OCI-LY1 (cell line): Measurements from ENCODE around the gene CHRNA4.

Source experiments
- H2AFZ ChIP-seq: fragments of 200-600 bp; sonication (generic), shearing (Covaris generic); 2 replicates; pipeline ENCODE4 v1.6.0; 2014; ENCODE audit warnings: antibody characterized with exemption, mild to moderate bottlenecking, low read length
- H3F3A ChIP-seq: fragments of 200-600 bp; sonication (generic), shearing (Covaris generic); 2 replicates; pipeline ENCODE4 v1.6.0; 2014; ENCODE audit warnings: mild to moderate bottlenecking, antibody characterized with exemption, low read length, moderate library complexity; ENCODE audit not compliant: insufficient read depth
- H3K27ac ChIP-seq: fragments of 200-600 bp; sonication (generic); 2 replicates; pipeline ENCODE4 v1.5.1; 2014; ENCODE audit warnings: low read length, mixed run types, mild to moderate bottlenecking, low read depth; ENCODE audit not compliant: poor library complexity, severe bottlenecking
- H3K27me3 ChIP-seq: fragments of 200-600 bp; sonication (generic); 2 replicates; pipeline ENCODE4 v1.6.0; 2014; ENCODE audit warnings: antibody characterized with exemption, mild to moderate bottlenecking, low read length, moderate library complexity; ENCODE audit not compliant: insufficient read depth
- H3K36me3 ChIP-seq: fragments of 200-600 bp; sonication (generic); 2 replicates; pipeline ENCODE4 v1.6.1; 2014; ENCODE audit warnings: mild to moderate bottlenecking, antibody characterized with exemption, low read length, moderate library complexity, mixed read lengths; ENCODE audit not compliant: insufficient read depth
- H3K4me1 ChIP-seq: fragments of 200-600 bp; sonication (generic); 2 replicates; pipeline ENCODE4 v1.5.1; 2014; ENCODE audit warnings: mild to moderate bottlenecking, low read length, moderate library complexity; ENCODE audit not compliant: insufficient read depth, severe bottlenecking
- H3K4me2 ChIP-seq: fragments of 200-600 bp; sonication (generic), shearing (Covaris generic); 2 replicates; pipeline ENCODE4 v1.6.1; 2014; ENCODE audit warnings: low read length
- H3K4me3 ChIP-seq: fragments of 200-600 bp; sonication (generic); 2 replicates; pipeline ENCODE4 v1.5.1; 2014; ENCODE audit warnings: low read length, low read depth, mild to moderate bottlenecking, mixed read lengths; ENCODE audit not compliant: poor library complexity, severe bottlenecking
- H3K79me2 ChIP-seq: fragments of 200-600 bp; shearing (Covaris generic); 2 replicates; pipeline ENCODE4 v1.6.1; 2016; ENCODE audit warnings: mixed run types, low read length, mixed read lengths; ENCODE audit not compliant: insufficient read depth
- H3K9ac ChIP-seq: fragments of 200-600 bp; sonication (generic), shearing (Covaris generic); 2 replicates; pipeline ENCODE4 v1.6.1; 2014; ENCODE audit warnings: mild to moderate bottlenecking, low read length, mixed read lengths
- H3K9me2 ChIP-seq: fragments of 200-600 bp; sonication (generic), shearing (Covaris generic); 2 replicates; pipeline ENCODE4 v1.6.1; 2014; ENCODE audit warnings: low read depth, mild to moderate bottlenecking, low read length, mixed read lengths
- H3K9me3 ChIP-seq: fragments of 200-600 bp; shearing (Covaris generic); 2 replicates; pipeline ENCODE4 v1.6.1; 2014; ENCODE audit warnings: low read length, mixed read lengths
- H4K20me1 ChIP-seq: fragments of 200-600 bp; sonication (generic), shearing (Covaris generic); 2 replicates; pipeline ENCODE4 v1.6.0; 2016; ENCODE audit warnings: mild to moderate bottlenecking, low read length; ENCODE audit not compliant: insufficient read depth
- EZH2 ChIP-seq: fragments of 200-600 bp; sonication (generic), shearing (Covaris generic); IDR thresholded peaks from 2 replicates; pipeline ENCODE4 v1.8.0; 2017; ENCODE audit warnings: borderline replicate concordance, mixed run types, mild to moderate bottlenecking, antibody characterized with exemption, low read length, moderate library complexity, mixed read lengths
- TF ChIP-seq, protein P1 (sequence below): fragments of 200-600 bp; sonication (generic), shearing (Covaris generic); IDR thresholded peaks from 2 replicates; pipeline ENCODE4 v1.5.1; 2017; ENCODE audit warnings: mild to moderate bottlenecking, antibody characterized with exemption, low read length, moderate library complexity, mixed read lengths

The CHRNA4 gene

DNA sequence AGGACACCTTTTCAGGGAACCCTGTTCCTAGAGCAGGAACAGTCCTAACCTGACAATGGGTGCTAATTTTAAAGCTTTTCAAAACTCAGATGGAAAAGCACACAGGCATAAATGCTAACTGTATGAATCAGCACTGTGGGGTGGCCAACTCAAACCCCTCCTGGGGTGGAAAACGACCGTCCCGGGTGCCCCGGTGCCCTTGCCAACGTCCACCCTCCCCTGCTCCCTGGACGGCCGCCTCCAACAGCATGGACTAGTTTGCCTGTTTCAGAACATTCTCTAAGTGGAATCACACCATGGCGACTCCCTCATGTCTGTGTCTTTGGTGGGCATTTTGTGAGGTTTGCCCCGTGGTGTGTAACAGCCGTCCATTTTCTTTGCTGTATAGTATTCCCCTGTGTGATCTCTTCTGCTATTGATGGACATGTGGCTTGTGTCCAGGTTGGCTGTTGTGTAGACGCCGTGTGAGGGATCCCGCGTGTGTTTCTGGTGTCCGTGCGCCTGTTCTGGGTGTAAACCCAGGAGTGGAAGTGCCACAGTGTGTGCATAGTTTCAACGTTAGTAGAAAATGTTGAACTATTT, 62.3 kb downstream of the CHRNA4 start:
- Histone ChIP-seq H3K4me3 (no peak overlapping the region), H3K4me2 (no peak overlapping the region), H3F3A (no peaks in the 10 kb centered on the region), H4K20me1 (no peaks in the 10 kb centered on the region), H3K27me3 (no peaks in the 10 kb centered on the region; the same call in 1 of the 2 replicates), H3K79me2 (no peaks in the 10 kb centered on the region), H3K4me1 (no peaks in the 10 kb centered on the region), H3K9me3 (no peaks in the 10 kb centered on the region), H3K9ac (no peak overlapping the region), H3K9me2 (no peaks in the 10 kb centered on the region), H2AFZ (no peak overlapping the region), H3K36me3 (no peaks in the 10 kb centered on the region), H3K27ac (no peak overlapping the region)
- no peak for TF ChIP-seq EZH2
- TF ChIP-seq, protein P1, sequence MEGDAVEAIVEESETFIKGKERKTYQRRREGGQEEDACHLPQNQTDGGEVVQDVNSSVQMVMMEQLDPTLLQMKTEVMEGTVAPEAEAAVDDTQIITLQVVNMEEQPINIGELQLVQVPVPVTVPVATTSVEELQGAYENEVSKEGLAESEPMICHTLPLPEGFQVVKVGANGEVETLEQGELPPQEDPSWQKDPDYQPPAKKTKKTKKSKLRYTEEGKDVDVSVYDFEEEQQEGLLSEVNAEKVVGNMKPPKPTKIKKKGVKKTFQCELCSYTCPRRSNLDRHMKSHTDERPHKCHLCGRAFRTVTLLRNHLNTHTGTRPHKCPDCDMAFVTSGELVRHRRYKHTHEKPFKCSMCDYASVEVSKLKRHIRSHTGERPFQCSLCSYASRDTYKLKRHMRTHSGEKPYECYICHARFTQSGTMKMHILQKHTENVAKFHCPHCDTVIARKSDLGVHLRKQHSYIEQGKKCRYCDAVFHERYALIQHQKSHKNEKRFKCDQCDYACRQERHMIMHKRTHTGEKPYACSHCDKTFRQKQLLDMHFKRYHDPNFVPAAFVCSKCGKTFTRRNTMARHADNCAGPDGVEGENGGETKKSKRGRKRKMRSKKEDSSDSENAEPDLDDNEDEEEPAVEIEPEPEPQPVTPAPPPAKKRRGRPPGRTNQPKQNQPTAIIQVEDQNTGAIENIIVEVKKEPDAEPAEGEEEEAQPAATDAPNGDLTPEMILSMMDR: no peak

DNA sequence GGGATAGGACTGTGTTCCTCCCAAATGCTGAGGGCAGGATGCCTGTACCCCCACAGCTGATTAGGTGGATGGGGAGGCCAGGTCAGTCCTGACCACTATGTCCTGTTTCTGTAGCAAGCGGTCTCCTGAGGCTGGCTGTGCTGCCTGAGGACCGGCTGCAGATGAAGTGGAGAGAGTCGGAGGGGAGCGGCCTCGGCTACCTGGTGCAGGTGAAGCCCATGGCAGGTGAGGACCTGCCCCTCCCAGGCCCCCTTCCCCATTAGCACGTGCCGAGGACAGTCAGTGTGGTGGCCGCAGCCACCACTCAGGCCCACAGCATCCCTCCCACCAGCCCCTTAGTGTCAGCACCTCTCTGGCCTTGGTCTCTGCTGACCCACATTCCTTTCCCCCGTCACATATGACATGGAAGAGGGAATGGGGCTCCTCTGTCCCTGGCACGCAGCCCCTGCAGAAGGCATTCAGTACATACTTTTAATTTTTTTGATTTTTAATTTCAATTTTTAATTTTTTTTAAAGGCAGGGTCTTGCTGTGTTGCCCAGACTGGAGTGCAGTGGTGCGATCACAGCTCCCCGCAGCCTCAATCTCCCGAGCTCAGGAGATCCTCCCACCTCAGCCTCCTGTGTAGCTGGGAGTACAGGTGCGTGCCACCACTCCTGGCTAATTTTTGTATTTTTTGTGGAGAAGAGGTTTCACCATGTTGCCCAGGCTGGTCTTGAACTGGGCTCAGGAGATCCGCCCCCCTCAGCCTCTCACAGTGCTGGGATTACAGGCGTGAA, 63.2 kb downstream of the CHRNA4 start:
- H4K20me1 ChIP-seq: no peaks in the 10 kb centered on the region
- no peaks in the 10 kb centered on the region for H3K9me3 ChIP-seq
- no peak overlapping the region for H2AFZ ChIP-seq
- no peaks in the 10 kb centered on the region for H3K9me2 ChIP-seq
- no peak overlapping the region for H3K27ac ChIP-seq
- no peaks in the 10 kb centered on the region for H3K36me3 ChIP-seq
- no peaks in the 10 kb centered on the region; the same call in 1 of the 2 replicates for H3K27me3 ChIP-seq
- H3K4me1 ChIP-seq: no peaks in the 10 kb centered on the region
- H3K9ac ChIP-seq: no peak overlapping the region
- H3F3A ChIP-seq: no peaks in the 10 kb centered on the region
- H3K4me2 ChIP-seq: no peak overlapping the region
- H3K4me3 ChIP-seq: no peak overlapping the region
- TF ChIP-seq EZH2: no peak
- TF ChIP-seq, protein P1: no peak
- no peaks in the 10 kb centered on the region for H3K79me2 ChIP-seq

DNA sequence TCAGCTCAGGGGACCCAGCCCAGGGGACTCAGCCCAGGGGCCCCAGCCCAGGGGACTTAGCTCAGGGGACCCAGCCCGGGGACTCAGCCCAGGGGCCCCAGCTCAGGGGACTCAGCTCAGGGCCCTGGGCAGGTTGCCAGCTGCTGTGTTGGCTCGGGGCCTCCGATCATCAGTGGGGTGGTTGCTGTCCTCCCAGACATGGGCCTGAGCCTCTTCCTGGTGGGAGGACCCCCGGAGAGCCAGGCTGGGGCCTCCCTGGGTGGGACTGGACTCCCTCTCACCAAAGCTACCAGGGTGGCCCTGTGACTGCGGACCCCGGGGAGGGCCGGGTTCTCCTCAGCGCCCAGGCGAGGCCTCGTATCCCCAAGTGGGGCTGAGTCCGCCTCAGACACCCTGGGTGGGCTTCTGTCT, 63.8 kb downstream of the CHRNA4 start:
- Histone ChIP-seq H4K20me1 (no peaks in the 10 kb centered on the region), H3K27me3 (no peaks in the 10 kb centered on the region; the same call in 1 of the 2 replicates), H2AFZ (no peak overlapping the region), H3K9ac (no peak overlapping the region), H3K79me2 (no peaks in the 10 kb centered on the region), H3F3A (no peaks in the 10 kb centered on the region), H3K4me3 (no peak overlapping the region), H3K4me2 (no peak overlapping the region), H3K36me3 (no peaks in the 10 kb centered on the region), H3K9me2 (no peaks in the 10 kb centered on the region), H3K4me1 (no peaks in the 10 kb centered on the region), H3K9me3 (no peaks in the 10 kb centered on the region), H3K27ac (no peak overlapping the region)
- TF ChIP-seq, protein P1: no peak
- TF ChIP-seq EZH2: no peak
